Kidney (tissue), 14 donors: ENCODE results near the gene PLEKHG1. TPM values are rescaled to one million over a fixed set of nuclear protein-coding genes. Genes with fewer than 3 reads are reported as not detected.

Source experiments
- DNase-seq, 5 donors: peaks; one replicate each; pipeline ENCODE4 v3.0.0-alpha.2; 2013 to 2020
- FAIRE-seq: peaks from 2 replicates; lab custom pipeline; 2012; peaks lifted over from hg19 to GRCh38; lab: Jason Lieb, UNC
- H3K27ac ChIP-seq, 2 donors: one replicate each; pipeline ENCODE4 v1.7.0; 2013; ENCODE audit warnings: low read depth in 2 of 2, low read length in 2 of 2, inconsistent platforms in 1 of 2
- H3K27me3 ChIP-seq: one replicate; pipeline ENCODE4 v1.7.1; 2013; ENCODE audit warnings: low read length, inconsistent platforms; ENCODE audit not compliant: control insufficient read depth, insufficient read depth
- H3K36me3 ChIP-seq, 3 donors: one replicate each; pipeline versions ENCODE4 v1.7.0 to v1.7.1; 2013; ENCODE audit warnings: low read length in 3 of 3, control low read depth in 1 of 3, inconsistent platforms in 1 of 3; ENCODE audit not compliant: insufficient read depth in 3 of 3, control insufficient read depth in 2 of 3
- H3K4me1 ChIP-seq, 3 donors: one replicate each; pipeline versions ENCODE4 v1.7.0 to v1.7.1; 2013; ENCODE audit warnings: low read length in 3 of 3, inconsistent platforms in 1 of 3, low read depth in 1 of 3; ENCODE audit not compliant: control insufficient read depth in 2 of 3, insufficient read depth in 2 of 3
- H3K4me3 ChIP-seq, 3 donors: one replicate each; pipeline versions ENCODE4 v1.7.0 to v1.8.1; 2013; ENCODE audit warnings: low read length in 3 of 3, control low read depth in 1 of 3, inconsistent platforms in 1 of 3
- H3K9ac ChIP-seq, 3 donors: one replicate each; pipeline versions ENCODE4 v1.7.0 to v1.7.1; 2013; ENCODE audit warnings: low read length in 3 of 3, control low read depth in 1 of 3, inconsistent platforms in 1 of 3
- H3K9me3 ChIP-seq, 3 donors: one replicate each; pipeline versions ENCODE4 v1.7.0 to v1.7.1; 2013; ENCODE audit warnings: low read length in 3 of 3, control low read depth in 1 of 3, inconsistent platforms in 1 of 3; ENCODE audit not compliant: control insufficient read depth in 2 of 3, insufficient read depth in 1 of 3
- intact Hi-C: fragments of 100-400 bp; cut with DNase I; formaldehyde crosslinking; loops from one replicate; pipeline ENCODE4 v1.11.1; 2022
- polyA plus RNA-seq: library from polyadenylated mRNA; stranded (reverse); fragments of 350-450 nt; fragmentation: Illumina TruSeq; extraction: RNeasy Lipid Tissue Mini Kit (QIAGEN cat#74804); gene quantifications from one replicate; pipeline ENCODE4 v1.2.3, GENCODE V29; 2014; ENCODE audit warnings: low read depth, low replicate concordance; ENCODE audit not compliant: insufficient read depth
- total RNA-seq: library from RNA; stranded (reverse); fragmentation: NEBNext Ultra II Directional; extraction: Animal tissue kit (Norgen Biotek cat#: 25700); gene quantifications from one replicate; pipeline ENCODE4 v1.2.1, GENCODE V29; 2021
- TF ChIP-seq, protein P1 (sequence below): IDR thresholded peaks from 3 replicates; pipeline ENCODE4 v1.5.1; 2012; ENCODE audit warnings: mild to moderate bottlenecking, moderate library complexity, borderline replicate concordance; ENCODE audit not compliant: insufficient read depth; ENCODE audit errors: extremely low read depth
- donor health status: control.
- donor health status: control.
- donor health status: control.
- donor health status: control.
- donor health status: control.
- donor health status: DM: yes; HTN: yes; CAD: no.
- donor health status: Normal renal cell carcinoma (clear cell type).

The PLEKHG1 gene
- total and polyA plus RNA-seq, 2 donors from 2014 or later: 2.8 to 58.7 TPM

DNA sequence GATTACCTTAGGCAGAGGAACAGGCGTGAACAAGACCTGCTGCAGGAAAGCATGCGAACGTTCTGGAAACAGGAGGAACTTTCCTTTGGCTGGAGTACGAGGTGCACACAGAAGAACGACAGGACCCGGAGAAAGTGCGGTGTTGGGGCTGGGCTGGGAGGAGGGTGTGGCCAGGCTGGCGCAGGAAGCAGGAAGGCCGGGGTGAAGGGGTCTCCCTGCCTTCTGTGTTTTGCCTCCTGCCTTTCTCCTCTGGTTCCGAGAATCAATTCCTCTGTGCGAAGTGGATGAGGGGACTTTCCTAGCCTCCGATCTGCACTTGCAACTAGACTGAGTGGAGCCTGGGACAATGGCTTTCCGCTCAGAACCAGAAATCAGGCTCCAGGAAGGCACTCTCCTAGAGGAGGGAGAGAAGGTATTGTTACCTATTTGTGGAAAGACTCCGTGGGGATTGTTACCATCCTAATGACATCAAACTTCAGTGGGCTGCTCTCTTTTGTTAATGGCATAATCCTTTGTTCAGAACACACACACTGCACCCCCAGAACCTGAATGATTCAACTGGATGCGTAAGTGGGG lies 22.9 kb upstream of the PLEKHG1 start:
- no peaks in the 10 kb centered on the region for H3K36me3 ChIP-seq
- TF ChIP-seq, protein P1, sequence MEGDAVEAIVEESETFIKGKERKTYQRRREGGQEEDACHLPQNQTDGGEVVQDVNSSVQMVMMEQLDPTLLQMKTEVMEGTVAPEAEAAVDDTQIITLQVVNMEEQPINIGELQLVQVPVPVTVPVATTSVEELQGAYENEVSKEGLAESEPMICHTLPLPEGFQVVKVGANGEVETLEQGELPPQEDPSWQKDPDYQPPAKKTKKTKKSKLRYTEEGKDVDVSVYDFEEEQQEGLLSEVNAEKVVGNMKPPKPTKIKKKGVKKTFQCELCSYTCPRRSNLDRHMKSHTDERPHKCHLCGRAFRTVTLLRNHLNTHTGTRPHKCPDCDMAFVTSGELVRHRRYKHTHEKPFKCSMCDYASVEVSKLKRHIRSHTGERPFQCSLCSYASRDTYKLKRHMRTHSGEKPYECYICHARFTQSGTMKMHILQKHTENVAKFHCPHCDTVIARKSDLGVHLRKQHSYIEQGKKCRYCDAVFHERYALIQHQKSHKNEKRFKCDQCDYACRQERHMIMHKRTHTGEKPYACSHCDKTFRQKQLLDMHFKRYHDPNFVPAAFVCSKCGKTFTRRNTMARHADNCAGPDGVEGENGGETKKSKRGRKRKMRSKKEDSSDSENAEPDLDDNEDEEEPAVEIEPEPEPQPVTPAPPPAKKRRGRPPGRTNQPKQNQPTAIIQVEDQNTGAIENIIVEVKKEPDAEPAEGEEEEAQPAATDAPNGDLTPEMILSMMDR: no peak
- H3K9me3 ChIP-seq: no peaks in the 10 kb centered on the region
- no peak overlapping the region for H3K4me3 ChIP-seq
- H3K4me1 ChIP-seq: peaks cover 0 to 7% (median 5%) of the 10 kb centered on the region in 3 donors
- no peak overlapping the region for H3K9ac ChIP-seq
- FAIRE-seq (no peak), DNase-seq (no peak)
- intact Hi-C loops: no loop called here
- H3K27me3 ChIP-seq: no peaks in the 10 kb centered on the region
- H3K27ac ChIP-seq: no peak overlapping the region

DNA sequence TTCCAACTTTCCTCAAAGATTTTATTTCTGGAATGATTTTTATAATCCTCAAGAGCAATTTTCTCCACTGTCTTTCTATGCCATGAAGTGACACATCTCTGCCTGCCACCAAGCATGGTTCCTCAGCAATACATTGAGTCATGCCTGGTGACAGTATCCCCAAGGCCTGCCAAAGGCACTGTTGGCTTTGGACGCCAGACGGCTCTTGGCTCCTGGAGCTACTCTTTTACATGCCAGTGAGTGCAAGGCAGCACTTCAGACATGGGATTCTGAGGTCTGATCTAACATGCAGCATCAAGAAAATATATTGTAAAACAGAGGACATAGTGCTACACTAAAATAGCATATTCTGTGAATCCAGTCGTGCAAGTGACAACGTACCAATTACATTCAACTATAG lies 20.1 kb upstream of the PLEKHG1 start:
- Histone ChIP-seq H3K4me3 (no peak overlapping the region), H3K27me3 (no peaks in the 10 kb centered on the region), H3K9me3 (no peaks in the 10 kb centered on the region), H3K36me3 (no peaks in the 10 kb centered on the region), H3K4me1 (no peaks in the 10 kb centered on the region), H3K27ac (no peak overlapping the region), H3K9ac (no peak overlapping the region)
- no peak for DNase-seq
- no peak for FAIRE-seq
- TF ChIP-seq, protein P1: no peak
- intact Hi-C loops: no loop called here

DNA sequence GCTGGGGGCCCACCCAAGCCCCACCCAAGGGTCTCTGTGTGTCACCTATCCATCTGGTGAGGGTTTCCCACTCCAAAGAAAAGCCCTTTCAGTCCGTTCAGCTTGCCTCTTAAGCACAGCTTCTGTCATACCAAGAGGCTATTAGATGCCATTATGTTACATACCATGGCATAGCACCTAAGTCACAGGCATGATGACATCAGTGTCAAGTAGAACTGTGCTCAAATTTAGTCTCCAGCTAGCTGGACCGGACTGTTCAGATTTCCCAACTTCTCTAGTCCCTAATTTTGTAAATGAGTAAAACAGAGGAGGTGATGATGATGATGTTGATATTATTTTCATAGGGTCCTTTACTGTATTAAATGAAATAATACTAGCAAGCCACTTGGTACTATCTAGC lies 19.2 kb upstream of the PLEKHG1 start:
- Histone ChIP-seq H3K27me3 (no peaks in the 10 kb centered on the region), H3K9ac (no peak overlapping the region), H3K4me1 (no peaks in the 10 kb centered on the region), H3K36me3 (no peaks in the 10 kb centered on the region), H3K9me3 (no peaks in the 10 kb centered on the region), H3K27ac (no peak overlapping the region), H3K4me3 (no peak overlapping the region)
- DNase-seq: no peak
- TF ChIP-seq, protein P1: no peak
- intact Hi-C loops: no loop called here
- no peak for FAIRE-seq

DNA sequence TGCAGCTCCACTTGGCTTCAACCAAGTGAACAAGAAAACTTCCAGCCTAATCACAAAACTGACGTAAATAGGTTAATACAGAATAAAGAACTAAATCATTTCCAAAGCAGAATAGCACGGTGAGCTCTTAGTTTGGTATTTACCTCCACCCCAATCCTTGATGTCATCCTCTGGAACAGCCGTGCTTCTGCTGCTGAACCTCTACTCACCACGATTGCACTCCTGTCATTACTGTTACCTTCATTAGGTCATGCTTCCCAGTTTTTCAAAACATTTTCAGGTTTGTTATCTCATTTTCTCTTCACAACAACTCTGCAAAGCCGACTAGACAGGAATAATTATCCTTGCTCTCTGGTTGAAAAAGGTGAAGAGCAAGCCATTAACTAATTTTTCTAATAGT lies 15.6 kb upstream of the PLEKHG1 start:
- intact Hi-C loops: no loop called here
- TF ChIP-seq, protein P1: no peak
- Histone ChIP-seq H3K4me3 (no peak overlapping the region), H3K9ac (no peak overlapping the region), H3K36me3 (no peaks in the 10 kb centered on the region), H3K9me3 (no peaks in the 10 kb centered on the region), H3K27me3 (no peaks in the 10 kb centered on the region), H3K4me1 (peaks cover 0 to 3% (median 0%) of the 10 kb centered on the region in 3 donors), H3K27ac (no peak overlapping the region)
- DNase-seq: no peak
- no peak for FAIRE-seq
